ENCODE results near the gene HSPBAP1. TPM values are rescaled to one million over a fixed set of nuclear protein-coding genes. Genes with fewer than 3 reads are reported as not detected.

HSPBAP1 gene
- total RNA-seq, 1 experiment from 2014 or later = 8.7 TPM

- Histone ChIP-seq H3K4me1 (ENCODE audit: insufficient read depth, low read length, poor library complexity, severe bottlenecking) (no peaks in the 10 kb centered on the region), H3K36me3 (ENCODE audit: insufficient read depth, low read length, poor library complexity, severe bottlenecking) (no peaks in the 10 kb centered on the region), H3K27me3 (replicated peaks; ENCODE audit: insufficient read depth, low read depth, low read length, poor library complexity) (no peaks in the 10 kb centered on the region), H3K9me3 (ENCODE audit: low read depth, low read length, poor library complexity, severe bottlenecking) (no peaks in the 10 kb centered on the region), H3K27ac (ENCODE audit: low read depth, low read length, poor library complexity, severe bottlenecking) (no peak overlapping the region), H3K4me3 (ENCODE audit: low read depth, low read length, poor library complexity, severe bottlenecking) (no peak overlapping the region)
- BruUV-seq (replicated peaks) = no TSS peak
- ChIA-PET CTCF (no interaction called here), POLR2A (ENCODE audit: low non-redundant PET) (no interaction called here)
- intact Hi-C loops (cut with micrococcal nuclease; ENCODE audit: unreplicated experiment) = no loop called here
- TF ChIP-seq EZH2 (IDR thresholded peaks at IDR 0.05; ENCODE audit: borderline replicate concordance, low read depth, low read length, poor library complexity, severe bottlenecking) (no peak), CTCF (conservative IDR thresholded peaks at IDR 0.05; ENCODE audit: low read depth, low read length) (no peak)
- no peak for DNase-seq (ENCODE audit: low spot score)
Measured at GRCh38 chr3:122816587-122816986, 23.0 kb upstream of the HSPBAP1 start.

- H3K4me1 ChIP-seq (ENCODE audit: insufficient read depth, low read length, poor library complexity, severe bottlenecking) = no peaks in the 10 kb centered on the region
- CTCF ChIA-PET = no interaction called here
Measured at GRCh38 chr3:122810734-122811133, 17.1 kb upstream of the HSPBAP1 start.

GRCh38 chr3:122803977-122804376, 10.3 kb upstream of the HSPBAP1 start:
- H3K4me1 ChIP-seq (ENCODE audit: insufficient read depth, low read length, poor library complexity, severe bottlenecking) = no peaks in the 10 kb centered on the region
- no peak for TF ChIP-seq EZH2 (IDR thresholded peaks at IDR 0.05; ENCODE audit: borderline replicate concordance, low read depth, low read length, poor library complexity, severe bottlenecking)
- no peak for TF ChIP-seq CTCF (conservative IDR thresholded peaks at IDR 0.05; ENCODE audit: low read depth, low read length)
- no peaks in the 10 kb centered on the region for H3K9me3 ChIP-seq (ENCODE audit: low read depth, low read length, poor library complexity, severe bottlenecking)
- no peaks in the 10 kb centered on the region for H3K27me3 ChIP-seq (replicated peaks; ENCODE audit: insufficient read depth, low read depth, low read length, poor library complexity)
- BruUV-seq (replicated peaks) = no TSS peak
- no peak overlapping the region for H3K4me3 ChIP-seq (ENCODE audit: low read depth, low read length, poor library complexity, severe bottlenecking)
- intact Hi-C loops (cut with micrococcal nuclease; ENCODE audit: unreplicated experiment) = no loop called here
- DNase-seq (ENCODE audit: low spot score) = no peak
- no peak overlapping the region for H3K27ac ChIP-seq (ENCODE audit: low read depth, low read length, poor library complexity, severe bottlenecking)
- ChIA-PET CTCF (no interaction called here), POLR2A (ENCODE audit: low non-redundant PET) (no interaction called here)
- no peaks in the 10 kb centered on the region for H3K36me3 ChIP-seq (ENCODE audit: insufficient read depth, low read length, poor library complexity, severe bottlenecking)

More at GRCh38 chr3:122810734-122811133, 17.1 kb upstream of the HSPBAP1 start:
- Histone ChIP-seq H3K4me3 (ENCODE audit: low read depth, low read length, poor library complexity, severe bottlenecking) (no peak overlapping the region), H3K27me3 (replicated peaks; ENCODE audit: insufficient read depth, low read depth, low read length, poor library complexity) (no peaks in the 10 kb centered on the region), H3K36me3 (ENCODE audit: insufficient read depth, low read length, poor library complexity, severe bottlenecking) (no peaks in the 10 kb centered on the region), H3K9me3 (ENCODE audit: low read depth, low read length, poor library complexity, severe bottlenecking) (no peaks in the 10 kb centered on the region), H3K27ac (ENCODE audit: low read depth, low read length, poor library complexity, severe bottlenecking) (no peak overlapping the region)
- BruUV-seq (replicated peaks) = no TSS peak
- intact Hi-C loops (cut with micrococcal nuclease; ENCODE audit: unreplicated experiment) = no loop called here
- POLR2A ChIA-PET (ENCODE audit: low non-redundant PET) = interaction anchor here (0.5 kb wide), 1 partner anchor 597 kb away, joined by 5 read pairs; no protein-coding TSS in a partner anchor
- TF ChIP-seq CTCF (conservative IDR thresholded peaks at IDR 0.05; ENCODE audit: low read depth, low read length) = no peak
- TF ChIP-seq EZH2 (IDR thresholded peaks at IDR 0.05; ENCODE audit: borderline replicate concordance, low read depth, low read length, poor library complexity, severe bottlenecking) = no peak
- no peak for DNase-seq (ENCODE audit: low spot score)
